GM18519 (cell line): ENCODE data around the gene PRKG1.
"Not testable (repeated sequence)": the region's sequence is repeated elsewhere in the genome, so short reads cannot be mapped to it uniquely, and the experiment has no call there.

ENCODE experiments used
- ATAC-seq: cut with Tn5 transposase; IDR thresholded peaks from one replicate; pipeline ENCODE4 v1.9.1; 2021; ENCODE audit warnings: mild to moderate bottlenecking, moderate library complexity; ENCODE audit not compliant: unreplicated experiment, low FRiP score

The PRKG1 gene

DNA sequence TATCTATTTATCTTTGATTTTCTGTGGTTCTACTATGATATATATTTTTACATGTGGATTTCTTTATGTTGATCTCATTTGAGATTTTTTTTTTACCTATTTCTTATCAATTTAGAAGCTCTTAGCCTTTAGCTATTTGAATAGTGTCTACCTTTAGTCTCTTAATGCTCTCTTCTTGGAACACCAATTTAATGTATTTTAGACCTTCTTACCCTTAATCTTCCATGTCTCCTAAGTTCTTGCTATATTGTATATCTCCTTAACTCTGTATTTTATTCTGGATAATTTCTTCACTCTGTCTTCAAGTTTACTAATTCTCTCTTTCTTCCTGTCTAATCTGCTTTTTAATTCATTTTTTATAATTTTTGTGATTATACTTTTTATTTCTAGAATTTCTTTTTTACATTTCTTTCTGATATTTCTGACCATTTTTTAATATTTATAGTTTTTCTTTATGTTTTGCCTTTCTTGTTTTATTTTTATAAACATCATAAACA lies 597.8 kb downstream of the PRKG1 start:
- ATAC-seq, result no peak

GRCh38 chr10:51675088-51675487 lies 600.8 kb downstream of the PRKG1 start:
- ATAC-seq, result no peak

- no peak for ATAC-seq
These were observed 605.6 kb downstream of the PRKG1 start for GRCh38 chr10:51679841-51680240.

DNA sequence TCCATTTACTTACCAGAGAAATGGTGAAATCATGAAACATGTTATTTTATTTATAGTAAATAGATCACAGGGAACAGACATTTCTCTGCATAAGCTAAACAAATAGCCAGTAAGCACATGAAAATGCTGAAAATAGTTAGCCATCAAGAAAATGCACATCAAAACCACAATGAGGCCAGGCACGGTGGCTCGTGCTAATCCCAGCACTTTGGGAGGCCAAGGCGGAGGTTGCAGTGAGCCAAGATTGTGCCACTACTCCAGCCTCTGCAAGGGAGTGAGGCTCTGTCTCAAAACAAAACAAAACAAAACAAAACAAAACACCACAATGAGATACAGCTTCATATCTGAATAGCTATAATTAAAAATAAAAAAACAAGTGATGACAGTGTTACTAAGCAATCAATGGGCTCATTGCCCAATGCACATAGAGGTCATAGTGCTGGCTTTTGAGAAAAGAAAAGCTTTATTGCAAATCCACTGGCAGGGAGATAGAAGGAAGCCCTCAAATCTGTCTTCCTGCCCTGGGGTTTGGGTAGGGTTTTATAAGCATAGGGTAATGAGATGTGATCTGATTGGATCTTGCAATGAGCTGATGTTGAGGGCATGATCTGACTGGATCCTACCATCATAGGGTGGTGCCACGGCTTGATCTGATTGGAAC lies 608.9 kb downstream of the PRKG1 start:
- no peak for ATAC-seq

GRCh38 chr10:51685768-51686167 lies 611.5 kb downstream of the PRKG1 start:
- no peak for ATAC-seq

DNA sequence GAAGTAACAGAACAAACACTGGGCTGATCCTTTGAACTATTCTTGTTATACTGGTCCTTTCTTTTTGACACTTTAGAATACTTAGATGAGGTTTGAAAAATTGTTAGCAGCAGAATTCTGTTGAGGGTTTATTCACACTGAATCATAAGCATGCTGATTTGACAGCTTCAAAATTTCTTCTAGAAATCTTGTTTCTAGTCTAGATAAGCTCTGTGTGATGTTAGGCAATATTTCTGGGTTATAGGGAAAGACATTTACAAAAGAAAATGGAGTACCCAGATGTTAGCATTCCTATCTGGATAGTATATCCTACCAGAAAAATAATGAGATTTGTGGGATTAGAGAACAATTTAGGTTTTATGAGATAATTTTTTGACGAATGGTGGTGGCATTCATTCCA lies 613.0 kb downstream of the PRKG1 start:
- no peak for ATAC-seq

DNA sequence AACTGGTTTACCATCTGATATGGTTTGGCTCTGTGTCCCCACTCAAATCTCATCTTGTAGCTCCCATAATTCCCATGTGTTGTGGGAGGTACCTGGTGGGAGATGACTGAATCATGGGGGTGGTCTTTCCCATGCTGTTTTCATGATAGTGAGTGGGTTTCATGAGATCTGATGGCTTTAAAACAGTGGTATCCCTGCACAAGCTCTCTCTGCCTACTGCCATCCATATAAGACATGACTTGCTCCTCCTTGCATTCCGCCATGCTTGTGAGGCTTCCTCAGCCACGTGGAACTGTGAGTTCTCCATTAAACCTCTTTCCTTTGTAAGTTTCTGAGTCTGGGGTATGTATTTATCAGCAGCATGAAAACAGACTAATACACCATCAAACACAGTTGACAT lies 614.5 kb downstream of the PRKG1 start:
- ATAC-seq, result not testable (repeated sequence)

GRCh38 chr10:51689536-51689935 lies 615.2 kb downstream of the PRKG1 start:
- ATAC-seq, result no peak

DNA sequence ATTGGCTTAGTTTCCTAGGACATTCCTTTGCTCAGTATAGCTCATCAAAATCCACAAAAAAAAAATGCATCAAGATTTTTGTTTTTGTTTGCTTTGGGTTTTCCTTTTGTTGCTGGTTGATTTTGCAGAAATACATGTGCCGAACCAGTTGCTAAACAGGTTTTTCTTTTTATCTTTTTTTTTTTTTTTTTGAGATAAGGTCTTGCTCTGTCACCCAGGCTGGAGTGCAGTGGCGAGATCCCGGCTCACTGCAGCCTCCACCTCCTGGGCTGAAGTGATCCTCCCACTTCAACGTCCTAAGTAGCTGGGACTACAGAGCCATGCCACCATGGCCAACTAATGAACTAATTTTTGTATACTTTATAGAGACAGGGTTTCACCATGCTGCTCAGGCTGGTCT lies 616.8 kb downstream of the PRKG1 start:
- no peak for ATAC-seq

GRCh38 chr10:51694086-51694768 lies 619.9 kb downstream of the PRKG1 start:
- ATAC-seq, result no peak

DNA sequence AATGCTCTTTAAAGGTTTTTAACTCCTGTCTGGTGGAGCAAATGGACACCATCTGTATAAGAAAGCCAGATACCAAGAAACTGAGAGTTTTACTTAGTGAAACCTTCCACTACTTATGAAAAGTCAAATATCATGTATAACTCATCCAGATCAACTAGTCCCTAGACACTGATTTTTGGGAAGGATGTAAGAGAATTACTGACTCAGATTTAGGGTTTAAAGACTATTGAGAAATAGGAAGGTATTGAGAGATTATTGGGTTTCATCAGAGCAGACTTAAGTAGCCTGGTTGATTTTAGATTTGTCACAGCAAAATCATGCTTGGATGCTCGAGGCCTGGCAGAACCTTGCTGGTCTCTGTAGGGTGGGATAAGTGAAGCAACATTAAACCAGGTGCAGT lies 622.0 kb downstream of the PRKG1 start:
- no peak for ATAC-seq

GRCh38 chr10:51698473-51699063 lies 624.3 kb downstream of the PRKG1 start:
- ATAC-seq, result no peak

GRCh38 chr10:51699145-51699474 lies 624.8 kb downstream of the PRKG1 start:
- no peak for ATAC-seq

DNA sequence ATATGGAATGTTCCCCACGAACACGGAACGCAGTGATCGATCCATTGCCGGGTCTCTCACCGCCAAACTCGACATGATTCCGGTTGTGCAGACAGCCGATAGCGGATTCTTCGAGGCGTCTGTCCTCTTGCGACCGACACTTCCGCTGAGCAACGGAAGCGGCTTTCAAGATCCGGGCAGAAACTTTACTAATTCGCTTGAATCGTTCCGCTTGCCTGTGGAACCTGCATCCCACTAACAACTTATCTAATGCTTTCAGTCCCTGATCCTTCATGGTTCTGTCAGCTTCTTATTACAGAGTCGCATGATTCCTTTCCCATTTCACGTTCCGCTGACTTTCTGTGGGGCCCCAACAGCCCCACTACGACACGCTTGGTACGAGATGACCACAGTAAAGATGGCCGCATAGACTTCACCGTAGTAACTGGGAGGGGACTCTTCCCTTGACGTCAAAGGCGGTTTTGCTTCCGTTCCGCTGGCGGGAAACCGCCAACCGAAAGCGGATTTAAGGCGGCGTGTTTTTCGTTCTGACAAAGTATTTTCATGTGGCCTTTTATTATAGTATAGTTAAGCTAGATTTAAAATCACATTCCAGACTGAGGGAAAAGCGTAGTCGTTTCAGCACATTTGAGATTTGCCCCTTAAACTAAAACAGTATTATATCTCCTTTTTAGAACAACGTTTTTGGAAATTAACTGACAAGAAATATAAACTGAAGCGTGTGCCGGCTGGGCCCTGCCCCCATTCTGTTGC lies 625.4 kb downstream of the PRKG1 start, which contains the start of gene CSTF2T:
TSS of gene CSTF2T (minus strand) at position 121 of the 753 bp plus-strand sequence. CDS start at position 75, 46 bp downstream.
- ATAC-seq, result peak; percentile 90

GRCh38 chr10:51700228-51700817 lies 626.0 kb downstream of the PRKG1 start:
- no peak for ATAC-seq

- no peak for ATAC-seq
These were observed 631.5 kb downstream of the PRKG1 start for GRCh38 chr10:51705774-51706173.

DNA sequence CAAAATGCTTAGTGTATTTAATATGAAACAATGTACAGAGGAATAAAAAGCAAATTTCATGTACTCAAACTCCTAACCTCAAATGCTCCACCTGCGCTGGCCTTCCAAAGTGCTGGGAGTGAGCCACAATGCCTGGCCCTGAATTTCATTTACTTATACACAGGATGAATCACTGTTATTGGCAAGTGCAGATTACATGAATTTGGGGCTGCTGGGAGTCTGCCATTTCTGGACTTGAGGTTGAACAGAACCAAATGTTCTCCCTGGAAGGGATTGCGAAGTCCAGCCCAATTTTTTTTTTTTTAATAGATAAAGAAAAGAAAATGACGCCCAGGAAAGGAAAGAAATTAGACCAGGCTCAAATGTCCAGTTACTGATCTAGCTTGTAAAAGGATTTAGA lies 631.9 kb downstream of the PRKG1 start:
- no peak for ATAC-seq

DNA sequence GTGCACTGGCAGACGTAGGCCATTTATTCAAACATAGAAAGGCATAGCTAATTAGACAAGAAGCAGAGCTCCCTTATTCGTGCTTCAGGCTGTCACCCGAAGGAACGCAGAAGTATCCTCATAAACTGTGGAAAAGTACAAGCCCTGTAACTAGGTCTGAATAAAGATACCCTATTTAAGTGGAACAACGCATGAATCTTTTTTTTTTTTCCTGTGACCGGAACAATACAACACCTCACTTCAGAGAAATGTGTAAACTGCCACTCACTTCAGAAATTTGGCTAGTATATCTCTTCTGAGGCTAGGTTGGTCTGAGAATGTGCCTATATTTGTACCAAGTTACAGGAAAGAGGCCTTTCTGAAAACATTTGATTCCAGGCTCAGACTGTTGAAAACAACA lies 633.1 kb downstream of the PRKG1 start:
- no peak for ATAC-seq

GRCh38 chr10:51707821-51708424 lies 633.6 kb downstream of the PRKG1 start:
- no peak for ATAC-seq

- no peak for ATAC-seq
These were observed 634.3 kb downstream of the PRKG1 start for GRCh38 chr10:51708609-51709008.
